Measurements from ENCODE around the gene DUSP21.
"Not testable (repeated sequence)": the region's sequence is repeated elsewhere in the genome, so short reads cannot be mapped to it uniquely, and the experiment has no call there.

Gene DUSP21

DNA sequence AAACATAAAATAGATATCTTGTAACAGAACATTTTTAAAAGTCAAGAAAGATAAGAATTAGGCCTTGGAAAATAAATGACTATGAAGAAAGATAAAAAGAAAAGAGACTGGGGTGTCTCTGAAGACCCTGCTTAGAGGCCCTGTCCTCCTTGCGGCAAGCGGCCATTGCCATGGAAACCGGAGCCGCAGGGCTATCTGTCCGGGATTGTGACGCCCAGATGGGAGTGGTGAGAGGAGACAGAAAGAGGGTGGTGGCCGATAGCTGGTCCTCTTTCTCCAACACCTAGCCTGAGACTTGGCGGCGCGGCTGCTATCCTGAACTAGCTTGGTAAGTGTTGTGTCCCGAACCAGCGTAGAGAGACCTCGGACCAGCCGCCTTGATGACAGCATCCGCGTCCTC is at the start of gene DUSP21:
DUSP21 (plus strand) TSS at position 269 of the 400 bp plus-strand sequence; CDS start at position 381, 112 bp downstream.
- no peak for DNase-seq (ENCODE audit: low read depth in 2 of 2)

DNA sequence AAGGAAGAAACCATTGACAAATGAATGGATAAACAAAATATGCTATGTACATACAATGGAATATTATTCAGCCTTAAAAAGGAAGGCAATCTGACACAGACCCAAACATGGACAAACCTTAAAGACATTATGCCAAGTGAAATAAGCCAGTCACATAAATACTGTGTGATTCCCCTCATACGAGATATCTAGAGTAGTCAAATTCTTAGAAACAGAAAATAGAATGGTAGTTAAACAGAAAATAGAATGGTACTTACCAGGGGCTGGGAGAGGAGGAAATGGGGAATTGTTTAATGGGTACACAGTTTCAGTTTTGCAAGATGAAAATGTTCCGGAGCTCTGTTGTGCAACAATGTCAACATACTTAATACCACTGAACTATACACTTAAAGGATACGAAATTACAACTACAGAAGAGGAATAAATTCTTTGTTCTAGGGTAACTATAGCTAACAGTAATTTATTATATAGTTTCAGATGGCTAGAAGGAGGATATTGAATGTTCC is 47.8 kb upstream of the DUSP21 start:
- DNase-seq (ENCODE audit: low read depth in 2 of 2) = no peak

DNA sequence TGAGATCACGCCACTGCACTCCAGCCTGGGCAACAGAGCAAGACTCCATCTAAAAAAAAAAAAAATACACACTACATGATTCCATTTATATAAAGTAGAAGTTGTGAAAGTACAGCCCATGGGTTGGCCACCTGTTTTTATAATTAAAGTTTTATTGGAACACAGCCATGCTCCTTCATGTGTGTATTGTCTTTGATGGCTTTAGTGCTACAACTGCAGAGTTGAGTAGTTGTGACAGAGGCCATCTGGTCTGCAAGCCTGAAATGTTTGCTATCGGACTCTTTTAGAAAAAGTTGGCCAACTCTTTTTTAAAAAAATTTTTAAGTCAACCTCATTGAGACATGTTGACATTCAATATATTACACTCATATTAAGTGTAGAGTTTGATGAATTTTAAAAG is 41.2 kb upstream of the DUSP21 start:
- DNase-seq (ENCODE audit: low read depth in 2 of 2) = no peak

DNA sequence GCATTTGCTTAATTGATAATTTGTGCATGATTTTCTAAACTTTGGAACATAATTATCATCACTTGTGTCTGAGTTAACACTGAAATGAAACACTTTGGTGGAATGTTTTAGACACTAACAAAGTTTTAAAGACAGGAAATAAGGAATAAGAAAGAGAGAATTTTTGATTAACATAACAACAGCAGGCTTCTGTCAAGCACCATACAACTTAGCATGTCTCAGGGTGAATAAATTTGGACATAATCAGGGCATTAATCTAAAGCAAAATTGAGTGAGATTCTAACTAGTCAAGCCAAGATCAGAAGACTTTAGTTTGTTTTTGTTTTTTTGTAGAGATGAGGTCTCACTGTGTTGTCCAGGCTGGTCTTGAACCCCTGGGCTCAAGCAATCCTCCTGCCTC is 28.1 kb upstream of the DUSP21 start:
- DNase-seq (ENCODE audit: low read depth in 2 of 2) = no peak

DNA sequence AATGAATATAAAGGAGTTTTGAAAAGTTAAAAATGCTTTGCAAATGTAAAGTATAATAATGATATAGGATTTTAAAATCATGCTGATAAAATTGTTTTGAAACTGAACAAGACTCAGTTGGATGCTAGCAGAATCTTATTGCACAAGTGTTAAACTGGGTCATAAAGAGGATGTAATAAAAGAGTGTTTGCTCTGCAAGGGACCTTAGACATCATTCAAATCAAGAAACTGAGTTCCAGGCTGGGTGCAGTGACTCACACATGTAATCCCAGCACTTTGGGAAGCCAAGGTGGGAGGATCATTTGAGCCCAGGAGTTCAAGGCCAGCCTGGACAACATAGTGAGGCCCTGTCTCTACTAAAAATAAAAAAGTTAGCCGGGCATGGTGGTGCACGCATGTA is 27.5 kb upstream of the DUSP21 start:
- no peak for DNase-seq (ENCODE audit: low read depth in 2 of 2)

DNA sequence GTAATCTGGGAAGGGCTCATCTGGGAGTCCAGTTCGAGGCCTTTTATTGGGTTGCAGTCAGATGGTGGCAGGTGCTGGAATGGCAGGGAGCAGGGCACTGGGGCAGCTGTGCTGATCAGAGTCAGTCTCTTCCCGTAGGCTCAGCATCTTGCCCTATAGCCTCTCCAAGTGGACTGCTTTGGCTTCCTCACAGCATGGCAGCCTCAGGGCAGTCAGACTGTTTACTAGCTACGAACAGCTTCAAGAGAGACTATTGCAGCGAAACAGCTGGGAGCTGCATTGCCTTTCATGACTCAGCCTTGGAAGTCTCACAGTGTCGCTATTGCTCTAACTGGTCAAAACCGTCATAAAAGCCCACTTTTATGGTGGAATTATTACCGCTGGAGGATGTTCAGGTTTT is 26.8 kb upstream of the DUSP21 start:
- DNase-seq (ENCODE audit: low read depth in 2 of 2) = no peak

DNA sequence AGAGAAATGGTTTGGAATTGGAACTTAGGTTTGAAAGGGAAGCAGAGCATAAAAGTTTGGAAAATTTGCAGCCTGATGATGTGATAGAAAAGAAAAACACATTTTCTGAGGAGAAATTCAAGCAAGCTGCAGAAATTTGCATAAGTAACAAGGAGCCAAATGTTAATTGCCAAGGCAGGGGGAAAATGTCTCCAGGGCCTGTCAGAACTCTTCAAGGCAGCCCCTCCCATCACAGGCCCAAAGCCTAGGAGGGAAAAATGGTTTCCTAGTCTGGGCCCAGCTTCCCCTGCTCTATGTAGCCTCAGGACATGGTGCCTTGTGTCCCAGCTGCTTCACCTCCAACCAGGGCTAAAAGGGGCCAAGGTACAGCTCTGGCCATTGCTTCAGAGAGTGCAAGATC is 21.2 kb upstream of the DUSP21 start:
- DNase-seq (ENCODE audit: low read depth in 2 of 2) = no peak

DNA sequence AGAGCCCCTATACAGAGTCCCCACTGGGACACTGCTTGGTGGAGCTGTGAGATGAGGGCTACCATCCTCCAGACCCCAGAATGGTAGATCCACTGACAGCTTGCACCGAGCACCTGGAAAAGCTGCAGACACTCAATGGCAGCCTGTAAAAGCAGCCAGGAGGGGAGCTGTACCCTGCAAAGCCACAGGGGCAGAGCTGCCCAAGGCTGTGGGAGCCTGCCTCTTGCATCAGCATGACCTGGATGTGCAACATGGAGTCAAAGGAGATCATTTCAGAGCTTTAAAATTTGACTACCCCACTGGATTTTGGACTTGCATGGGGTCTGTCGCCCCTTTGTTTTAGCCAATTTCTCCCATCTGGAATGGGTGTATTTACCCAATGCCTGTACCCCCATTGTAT is 20.6 kb upstream of the DUSP21 start:
- not testable (repeated sequence) for DNase-seq (ENCODE audit: low read depth in 2 of 2)

DNA sequence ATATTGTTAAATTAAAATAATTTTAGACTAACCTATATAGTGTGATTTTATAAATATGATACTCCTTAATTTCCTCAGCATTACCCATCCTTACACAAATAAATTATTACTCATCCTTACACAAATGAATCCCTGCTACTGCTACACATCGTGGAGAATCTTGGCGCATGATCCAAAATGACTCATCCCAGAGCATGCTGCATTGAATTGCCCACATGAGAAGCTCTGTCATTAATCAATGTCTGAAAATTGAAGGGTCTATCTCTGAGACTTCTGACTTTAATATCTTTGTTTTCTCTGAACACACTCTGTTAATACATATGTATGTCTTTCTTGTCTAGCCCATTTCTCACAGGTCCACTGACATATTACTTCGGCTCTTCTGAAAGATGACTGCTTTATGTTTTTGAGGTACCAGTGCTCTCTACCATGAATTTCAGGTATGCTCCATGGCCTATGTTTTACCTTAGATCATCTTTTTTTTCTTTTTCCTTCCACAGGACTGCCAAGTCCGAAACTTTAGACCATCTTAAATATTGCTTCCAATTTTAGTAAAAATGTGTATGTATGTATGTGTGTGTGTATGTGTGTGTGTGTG is 15.7 kb upstream of the DUSP21 start:
- DNase-seq (ENCODE audit: low read depth in 2 of 2) = no peak

DNA sequence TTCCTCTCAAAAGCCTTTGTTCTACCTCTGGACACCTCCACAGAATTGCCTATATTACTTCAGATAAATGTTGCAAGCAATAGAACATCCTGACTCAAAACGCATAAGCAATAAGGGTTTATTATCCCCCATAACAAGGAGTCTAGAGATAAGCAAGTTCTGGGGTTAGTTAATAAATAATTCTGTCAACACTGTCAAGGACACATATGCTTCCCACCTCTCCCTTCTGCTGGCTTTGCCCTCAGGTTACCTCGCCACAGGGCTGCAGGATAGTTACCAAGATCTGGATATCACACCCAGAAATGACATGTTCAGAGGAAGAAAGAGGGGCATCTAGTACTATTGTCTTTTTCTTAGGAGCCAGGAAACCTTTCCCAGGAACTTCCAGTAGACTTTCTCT is 14.0 kb upstream of the DUSP21 start:
- no peak for DNase-seq (ENCODE audit: low read depth in 2 of 2)

DNA sequence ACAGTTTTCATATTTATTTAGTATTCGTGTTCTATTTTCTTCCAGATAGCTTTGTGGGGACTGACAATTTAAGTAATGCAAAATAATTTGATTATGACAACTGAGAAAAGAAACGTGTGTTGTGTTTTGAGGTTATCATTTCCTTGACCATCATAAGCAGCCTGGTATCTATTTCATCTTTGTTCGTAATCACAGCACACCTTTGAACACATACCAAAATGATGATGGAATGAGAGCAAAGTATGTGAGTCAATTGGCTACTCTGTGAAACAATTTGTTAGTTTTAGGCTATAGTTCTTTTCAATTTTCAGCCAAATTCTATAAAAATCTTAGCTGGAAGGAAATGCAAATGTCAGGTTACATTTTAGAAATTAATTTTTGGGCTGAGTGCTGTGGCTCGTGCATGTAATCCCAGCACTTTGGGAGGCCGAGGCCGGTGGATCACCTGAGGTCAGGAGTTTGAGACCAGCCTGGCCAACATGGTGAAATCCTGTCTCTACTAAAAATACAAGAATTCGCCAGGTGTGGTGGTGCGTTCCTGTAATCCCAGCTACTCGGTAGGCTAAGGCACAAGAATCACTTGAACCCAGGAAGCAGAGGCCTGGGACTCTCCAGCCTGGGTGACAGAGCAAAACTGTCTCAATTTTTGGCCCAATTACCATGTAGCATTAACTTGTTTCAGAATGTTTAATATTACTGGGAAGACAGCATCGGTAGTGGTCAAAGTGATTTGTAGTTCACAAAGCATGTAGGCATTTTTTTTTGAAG is 1.1 kb upstream of the DUSP21 start:
- DNase-seq (ENCODE audit: low read depth in 2 of 2) = no peak

DNA sequence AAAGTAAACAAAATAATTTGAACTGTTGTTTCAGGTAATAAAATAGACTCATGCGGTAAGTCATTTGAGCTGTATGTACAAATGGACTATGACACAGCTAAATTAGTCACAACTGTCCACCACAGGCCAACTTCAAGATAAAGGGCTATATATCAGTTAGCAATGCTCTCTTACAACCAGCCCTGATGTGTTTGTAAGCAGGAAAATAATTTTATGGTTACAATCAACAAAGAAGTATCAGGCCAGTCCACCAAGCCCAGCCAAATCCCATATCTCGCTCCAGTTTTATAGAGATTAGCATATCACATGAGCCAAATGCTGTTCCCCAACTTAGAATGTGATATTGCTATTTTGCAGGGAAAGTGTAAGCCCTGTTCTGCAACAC is 511 bp upstream of the DUSP21 start:
- no peak for DNase-seq (ENCODE audit: low read depth in 2 of 2)

DNA sequence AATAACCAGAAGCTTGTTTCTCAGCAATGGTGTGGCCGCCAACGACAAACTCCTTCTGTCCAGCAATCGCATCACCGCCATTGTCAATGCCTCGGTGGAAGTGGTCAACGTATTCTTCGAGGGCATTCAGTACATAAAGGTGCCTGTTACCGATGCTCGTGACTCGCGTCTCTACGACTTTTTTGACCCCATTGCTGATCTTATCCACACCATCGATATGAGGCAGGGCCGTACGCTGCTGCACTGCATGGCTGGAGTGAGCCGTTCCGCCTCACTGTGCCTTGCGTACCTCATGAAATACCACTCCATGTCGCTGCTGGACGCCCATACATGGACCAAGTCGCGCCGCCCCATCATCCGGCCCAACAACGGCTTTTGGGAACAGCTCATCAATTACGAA is 383 bp downstream of the DUSP21 start:
- DNase-seq (ENCODE audit: low read depth in 2 of 2) = no peak

DNA sequence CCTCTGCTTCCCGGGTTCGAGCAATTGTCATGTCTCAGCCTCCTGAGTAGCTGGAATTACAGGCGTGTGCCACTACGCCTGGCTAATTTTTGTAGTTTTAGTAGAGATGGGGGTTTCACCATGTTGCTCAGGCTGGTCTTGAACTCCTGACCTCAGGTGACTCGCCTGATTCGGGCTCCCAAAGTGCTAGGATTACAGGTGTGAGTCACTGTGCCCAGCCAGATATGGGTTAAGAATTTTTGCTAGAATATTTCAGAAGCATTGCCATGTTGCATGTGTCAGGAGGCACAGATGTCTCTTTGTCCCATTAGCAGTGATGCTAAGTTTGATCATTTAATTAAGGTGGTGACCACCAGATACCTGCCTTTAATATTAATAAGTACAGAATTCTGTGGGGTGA is 7.1 kb downstream of the DUSP21 start:
- not testable (repeated sequence) for DNase-seq (ENCODE audit: low read depth in 2 of 2)

DNA sequence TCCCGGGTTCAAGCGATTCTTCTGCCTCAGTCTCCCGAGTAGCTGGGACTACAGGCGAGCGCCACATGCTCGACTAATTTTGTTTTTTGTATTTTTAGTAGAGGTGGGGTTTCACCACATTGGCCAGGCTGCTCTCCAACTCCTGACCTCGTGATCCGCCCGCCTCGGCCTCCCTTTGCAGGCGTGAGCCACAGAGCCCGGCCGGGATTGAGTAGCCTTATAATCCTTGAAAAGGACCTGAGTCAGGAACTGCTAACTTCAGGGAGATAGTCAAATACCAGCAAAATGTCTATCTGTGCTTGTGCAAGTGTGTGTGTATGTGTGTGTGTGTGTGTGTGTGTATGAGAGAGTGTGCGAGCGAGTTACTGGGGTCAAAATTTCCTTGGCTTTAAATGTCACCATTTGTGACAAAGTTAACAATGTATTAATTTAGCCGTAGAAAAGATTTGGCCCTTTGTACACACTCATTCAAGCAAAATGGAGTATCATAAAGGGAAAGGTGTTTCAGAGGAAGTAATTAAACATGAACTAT is 27.4 kb downstream of the DUSP21 start:
- DNase-seq (ENCODE audit: low read depth in 2 of 2) = no peak

DNA sequence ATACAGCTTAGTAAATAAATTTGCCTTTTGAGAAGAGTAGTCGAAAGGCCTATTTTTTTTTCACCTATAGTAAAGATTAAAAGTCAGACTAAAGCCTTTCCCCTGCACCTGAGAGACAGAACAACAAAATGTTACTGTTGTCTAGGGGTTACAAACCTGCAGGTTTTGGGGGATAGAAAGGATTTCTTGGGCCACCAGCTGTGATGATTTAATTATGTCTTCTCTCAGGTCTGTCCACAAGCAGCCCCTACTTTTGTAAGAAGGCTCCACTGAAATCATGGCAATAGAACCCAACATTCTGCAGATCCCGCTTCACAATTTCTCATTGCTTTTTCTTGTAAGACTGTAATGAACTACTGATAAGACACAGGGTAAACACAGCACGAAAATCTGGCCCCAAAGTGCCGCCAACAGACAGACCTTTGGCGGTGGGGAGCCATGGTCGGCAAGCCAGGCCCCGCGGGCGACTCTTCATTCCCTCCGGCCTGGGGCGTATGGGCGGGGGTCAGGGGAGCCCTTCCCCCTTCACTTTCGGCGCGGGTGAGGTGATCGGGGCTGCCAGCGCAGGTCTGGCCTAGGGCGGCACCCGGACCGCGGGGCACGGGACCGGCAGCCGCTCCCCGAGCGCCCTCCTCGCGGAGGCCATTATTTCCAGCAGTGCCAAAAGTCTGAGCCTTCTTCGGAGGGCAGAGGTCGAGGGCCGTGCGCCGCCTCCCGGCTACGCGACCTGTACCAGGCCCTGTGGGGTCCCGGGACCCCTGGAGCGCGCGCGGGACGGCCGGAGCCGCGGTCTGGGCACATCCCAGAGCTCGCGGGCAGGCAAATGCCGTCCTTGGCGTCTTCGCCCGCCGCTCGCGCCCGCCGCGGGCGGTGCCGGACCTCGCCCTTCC is 28.4 kb downstream of the DUSP21 start:
- DNase-seq (ENCODE audit: low read depth in 2 of 2) = peak in 1 of 2 donors; percentile 2

DNA sequence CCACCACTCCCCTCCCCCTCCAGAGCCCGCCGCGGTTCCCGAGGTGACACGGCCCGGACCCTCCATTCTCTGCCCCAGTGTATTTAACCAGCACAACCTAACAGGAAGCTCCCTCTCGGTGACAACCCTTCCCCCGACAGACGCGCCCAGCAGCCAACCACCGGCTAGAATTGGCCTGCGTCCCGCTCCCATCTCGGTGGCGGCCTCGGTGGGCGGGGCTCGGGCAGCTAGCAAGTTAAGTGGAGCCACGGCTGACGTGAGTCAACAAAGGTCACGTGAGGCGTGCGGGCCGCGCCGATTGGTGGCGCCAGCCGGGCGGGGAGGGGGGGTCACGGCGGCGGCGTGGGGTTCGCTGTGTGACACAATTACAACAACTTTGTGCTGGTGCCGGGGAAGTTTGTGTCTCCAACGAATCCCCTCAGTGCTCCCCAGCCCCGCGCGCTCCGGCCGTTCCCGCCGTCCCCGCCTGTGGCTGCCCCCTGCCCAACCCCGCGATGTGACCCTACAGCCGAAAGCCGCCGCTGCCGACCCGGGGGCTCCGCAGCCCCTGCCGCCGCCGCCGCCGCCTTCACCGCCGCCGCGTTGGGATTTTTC is 29.1 kb downstream of the DUSP21 start, which contains the start of gene KDM6A:
KDM6A (plus strand) TSS at position 368 of the 594 bp plus-strand sequence. CDS start 364 bp downstream, outside the sequence.
- DNase-seq (ENCODE audit: low read depth in 2 of 2) = peak; percentile 88 to 99

DNA sequence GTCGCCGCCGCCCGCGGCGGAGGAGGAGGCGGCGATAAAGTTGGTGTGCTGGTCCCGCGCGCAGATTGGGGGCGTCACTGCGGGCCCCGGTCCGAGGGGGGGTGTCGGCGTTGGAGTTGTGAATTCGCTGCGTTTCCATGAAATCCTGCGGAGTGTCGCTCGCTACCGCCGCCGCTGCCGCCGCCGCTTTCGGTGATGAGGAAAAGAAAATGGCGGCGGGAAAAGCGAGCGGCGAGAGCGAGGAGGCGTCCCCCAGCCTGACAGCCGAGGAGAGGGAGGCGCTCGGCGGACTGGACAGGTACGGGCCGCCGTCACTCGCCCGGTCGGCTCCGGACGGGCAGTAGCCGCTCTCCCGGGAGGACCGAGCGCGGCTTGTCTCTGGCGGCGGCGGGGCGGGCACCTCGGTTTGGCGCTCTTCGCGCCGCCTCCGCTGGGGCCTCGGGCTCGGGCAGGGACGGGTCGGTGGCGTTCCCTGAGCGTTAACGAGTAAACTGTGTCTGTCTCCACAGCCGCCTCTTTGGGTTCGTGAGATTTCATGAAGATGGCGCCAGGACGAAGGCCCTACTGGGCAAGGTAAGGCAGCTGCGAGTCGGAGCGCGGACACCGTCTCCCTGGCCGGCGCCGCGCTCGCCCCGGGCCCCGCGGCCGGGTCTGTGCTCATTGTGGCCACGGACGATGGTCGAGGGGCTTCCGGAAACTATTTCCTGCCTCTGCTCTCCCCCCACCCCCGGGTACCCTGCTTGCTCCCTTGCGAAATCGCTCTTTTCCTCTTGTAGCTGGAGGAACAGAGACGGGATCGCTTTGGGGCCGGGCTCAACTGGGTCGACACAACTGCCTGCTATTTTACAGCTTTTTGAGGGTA is 29.8 kb downstream of the DUSP21 start:
- DNase-seq (ENCODE audit: low read depth in 2 of 2) = peak; percentile 11 to 22

DNA sequence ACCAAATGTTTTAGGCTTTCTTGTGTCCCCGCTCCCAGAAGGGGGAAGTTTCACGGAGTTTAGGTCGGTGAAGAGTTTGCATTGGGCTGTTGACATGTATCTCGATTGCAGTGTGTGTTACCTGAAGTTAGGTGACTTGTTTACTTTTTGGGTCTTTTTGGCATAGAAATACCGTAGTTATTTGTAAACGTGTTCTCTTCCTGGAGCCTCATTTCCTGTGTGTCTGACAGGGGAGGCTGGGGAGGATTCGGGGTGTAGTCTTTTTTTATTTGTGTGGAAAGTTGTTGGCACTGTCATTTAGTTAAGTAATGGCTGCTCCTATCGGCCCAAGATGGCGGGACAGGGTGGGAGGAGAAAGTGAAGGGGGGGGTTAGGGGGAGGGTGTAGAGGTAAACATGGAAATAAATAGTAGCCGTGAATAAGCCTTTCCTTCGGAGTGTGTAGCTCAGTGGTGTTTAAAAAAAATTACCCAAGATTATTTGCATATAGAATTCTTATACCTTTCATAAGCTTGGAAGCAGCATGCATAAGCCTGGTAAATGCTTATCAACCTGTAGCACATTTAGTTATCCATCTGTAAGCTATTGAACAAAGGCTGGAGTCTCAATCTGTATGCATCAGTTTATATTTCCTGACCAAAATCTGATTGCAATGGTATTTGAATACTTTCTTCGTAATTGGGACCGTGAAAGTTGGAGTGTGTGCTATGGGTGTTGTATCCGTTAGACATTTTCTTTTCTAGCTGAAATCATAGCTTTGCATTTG is 30.8 kb downstream of the DUSP21 start:
- no peak for DNase-seq (ENCODE audit: low read depth in 2 of 2)

DNA sequence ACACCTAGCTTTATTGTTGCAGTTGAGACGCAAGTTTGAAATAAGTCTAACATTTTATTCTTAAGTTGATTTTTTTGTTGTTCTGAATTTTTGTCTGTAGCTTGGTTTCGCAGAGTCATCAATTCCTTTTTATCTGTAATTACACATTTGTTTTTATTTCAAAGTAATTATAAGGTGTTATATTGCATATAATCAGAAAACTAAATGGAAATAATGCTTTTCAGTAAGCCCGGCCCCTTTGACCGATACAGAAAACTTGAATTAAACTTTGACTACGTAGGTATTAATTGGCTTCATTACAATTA is 31.3 kb downstream of the DUSP21 start:
- no peak for DNase-seq (ENCODE audit: low read depth in 2 of 2)
